ENCODE results near the gene DEPDC4. TPM values are rescaled to one million over a fixed set of nuclear protein-coding genes. Genes with fewer than 3 reads are reported as not detected.
A peak's percentile ranks its signal among the peaks of the same experiment; 100 is the strongest.

DEPDC4 gene
- total RNA-seq, 1 donor from 2014 or later = 1.4 TPM

GRCh38 chr12:100213016-100213891 is 53.6 kb downstream of the DEPDC4 start:
- DNase-seq (ENCODE audit: low spot score) = no peak

- no peak for DNase-seq (ENCODE audit: low spot score)
Observed at GRCh38 chr12:100211698-100212097, 55.2 kb downstream of the DEPDC4 start.

GRCh38 chr12:100208834-100209233 is 58.0 kb downstream of the DEPDC4 start:
- no peak for DNase-seq (ENCODE audit: low spot score)

GRCh38 chr12:100207311-100207710 is 59.6 kb downstream of the DEPDC4 start:
- DNase-seq (ENCODE audit: low spot score) = no peak

GRCh38 chr12:100201604-100202423 is 65.1 kb downstream of the DEPDC4 start:
- DNase-seq (ENCODE audit: low spot score) = no peak

GRCh38 chr12:100200463-100201181 is 66.3 kb downstream of the DEPDC4 start, which contains the start of gene ACTR6:
ACTR6 (plus strand) TSS chr12:100200815; CDS start chr12:100200852, 37 bp downstream.
- DNase-seq (ENCODE audit: low spot score) = peak; percentile 95

- peak; percentile 72 for DNase-seq (ENCODE audit: low spot score)
Observed at GRCh38 chr12:100199347-100200149, 67.3 kb downstream of the DEPDC4 start.

- no peak for DNase-seq (ENCODE audit: low spot score)
Observed at GRCh38 chr12:100199023-100199346, 67.9 kb downstream of the DEPDC4 start.

- no peak for DNase-seq (ENCODE audit: low spot score)
Observed at GRCh38 chr12:100197486-100197885, 69.4 kb downstream of the DEPDC4 start.

GRCh38 chr12:100193085-100193484 is 73.8 kb downstream of the DEPDC4 start:
- DNase-seq (ENCODE audit: low spot score) = no peak

Other genes with a start within 250 kb of the DEPDC4 start
- 25.6 TPM for gene BLTP3B, start 124.2 kb downstream of the DEPDC4 start, total RNA-seq
- gene ACTR6, start 66.3 kb downstream of the DEPDC4 start, total RNA-seq = 33.1 TPM
- gene SCYL2, start 98 bp upstream of the DEPDC4 start, total RNA-seq = 48.2 TPM
- gene SLC17A8, start 90.0 kb upstream of the DEPDC4 start, total RNA-seq = 0.34 TPM
- gene NR1H4, start 206.8 kb upstream of the DEPDC4 start, total RNA-seq = 7.0 TPM

All from ureter (tissue), 1 donor.